SIG-M5 (cell line): ENCODE data around the gene MAST3.
"Not testable (repeated sequence)": the region's sequence is repeated elsewhere in the genome, so short reads cannot be mapped to it uniquely, and the experiment has no call there.

ENCODE experiments used
- DNase-seq: peaks from one replicate; lab custom pipeline; 2025; lab: John Stamatoyannopoulos, UW

The MAST3 gene

GRCh38 chr19:18137657-18138339, 40.2 kb downstream of the MAST3 start:
- DNase-seq, result no peak

GRCh38 chr19:18140473-18140872, 42.9 kb downstream of the MAST3 start:
- DNase-seq, result no peak

GRCh38 chr19:18141031-18141430, 43.5 kb downstream of the MAST3 start:
- no peak for DNase-seq

DNA sequence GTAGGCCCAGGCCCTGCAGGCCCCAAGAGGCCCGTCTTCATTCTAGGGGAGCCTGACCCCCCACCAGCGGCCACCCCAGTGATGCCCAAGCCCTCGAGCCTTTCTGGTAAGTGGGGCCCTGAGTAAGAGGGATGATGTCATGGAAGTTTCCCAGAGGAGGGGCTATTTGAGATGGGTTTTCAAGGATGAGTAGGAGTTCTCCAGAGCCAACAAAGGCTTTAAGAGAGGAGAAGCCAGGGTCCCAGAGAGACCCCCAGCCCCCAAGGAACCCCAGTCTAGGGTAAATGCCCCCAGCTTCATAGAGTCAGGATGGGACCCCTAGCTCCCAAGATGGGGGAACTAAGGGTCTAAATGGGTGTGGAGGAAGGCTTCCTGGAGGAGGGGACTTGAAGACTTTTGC, 46.3 kb downstream of the MAST3 start:
- DNase-seq, result no peak

DNA sequence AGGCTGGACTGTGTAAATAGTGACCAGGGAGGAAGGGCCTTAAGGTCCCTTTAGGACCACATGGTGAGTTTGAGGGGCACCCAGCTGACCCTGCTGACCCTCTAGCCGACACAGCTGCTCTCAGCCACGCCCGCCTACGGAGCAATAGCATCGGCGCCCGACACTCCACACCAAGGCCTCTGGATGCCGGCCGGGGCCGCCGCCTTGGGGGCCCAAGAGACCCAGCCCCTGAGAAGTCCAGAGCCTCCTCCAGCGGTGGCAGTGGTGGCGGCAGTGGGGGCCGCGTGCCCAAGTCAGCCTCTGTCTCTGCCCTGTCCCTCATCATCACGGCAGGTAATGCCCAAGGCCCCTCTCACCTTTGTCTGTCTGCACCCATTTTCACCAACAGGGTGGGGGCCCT, 46.8 kb downstream of the MAST3 start:
- DNase-seq, result no peak

DNA sequence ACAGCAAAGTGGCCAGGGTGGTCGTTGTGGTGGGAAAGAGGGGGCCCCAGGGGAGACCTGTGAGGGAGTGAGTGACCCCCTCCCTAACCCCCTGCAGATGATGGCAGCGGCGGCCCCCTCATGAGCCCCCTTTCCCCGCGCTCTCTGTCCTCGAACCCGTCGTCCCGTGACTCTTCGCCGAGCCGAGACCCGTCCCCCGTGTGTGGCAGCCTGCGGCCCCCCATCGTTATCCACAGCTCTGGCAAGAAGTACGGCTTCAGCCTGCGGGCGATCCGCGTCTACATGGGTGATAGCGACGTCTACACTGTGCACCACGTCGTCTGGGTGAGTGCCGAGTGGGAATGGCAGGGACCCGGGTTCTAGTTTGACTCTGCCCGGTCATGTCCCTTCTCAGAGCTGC, 47.3 kb downstream of the MAST3 start:
- DNase-seq, result no peak

DNA sequence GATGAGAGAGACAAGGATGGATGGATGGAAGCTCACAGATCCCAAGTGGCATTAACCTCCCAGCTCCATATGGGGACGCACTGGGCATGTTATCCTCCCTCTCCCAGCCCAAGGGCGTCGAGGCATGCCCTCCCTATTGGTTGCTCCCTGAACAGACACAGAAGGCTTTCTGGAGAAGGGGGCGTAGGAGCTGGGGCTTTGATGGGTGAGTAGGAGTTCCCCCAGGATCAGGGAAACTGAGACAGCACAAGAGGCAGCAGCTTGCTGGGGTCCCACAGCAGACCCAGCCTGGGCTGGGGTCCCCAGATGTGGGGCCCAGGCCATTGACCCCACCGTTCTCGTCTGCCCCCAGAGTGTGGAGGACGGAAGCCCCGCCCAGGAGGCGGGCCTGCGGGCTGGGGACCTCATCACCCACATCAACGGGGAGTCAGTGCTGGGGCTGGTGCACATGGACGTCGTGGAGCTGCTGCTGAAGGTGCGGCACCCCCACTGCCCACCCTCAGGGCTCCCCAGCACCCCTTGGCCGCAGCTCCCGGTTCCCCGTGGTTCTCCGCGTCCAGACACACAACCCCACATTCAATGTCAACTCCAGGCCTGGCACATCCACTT, 47.9 kb downstream of the MAST3 start:
- no peak for DNase-seq

DNA sequence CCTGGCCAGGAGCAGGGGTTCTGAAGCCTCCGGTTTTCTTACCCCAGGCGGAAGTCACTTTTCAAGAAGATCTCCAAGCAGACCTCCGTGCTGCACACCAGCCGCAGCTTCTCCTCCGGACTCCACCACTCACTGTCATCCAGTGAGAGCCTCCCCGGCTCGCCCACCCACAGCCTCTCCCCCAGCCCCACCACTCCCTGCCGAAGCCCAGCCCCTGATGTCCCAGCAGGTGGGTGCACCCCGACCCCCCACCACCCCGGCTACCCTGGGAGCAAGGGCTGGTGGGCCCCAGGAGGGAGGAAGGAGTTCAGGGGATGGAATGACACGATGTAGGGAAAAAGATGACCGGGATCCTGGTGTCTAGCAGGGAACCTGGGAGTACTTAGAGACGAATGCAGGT, 49.8 kb downstream of the MAST3 start:
- no peak for DNase-seq

GRCh38 chr19:18149596-18149975, 52.0 kb downstream of the MAST3 start:
- DNase-seq, result no peak

DNA sequence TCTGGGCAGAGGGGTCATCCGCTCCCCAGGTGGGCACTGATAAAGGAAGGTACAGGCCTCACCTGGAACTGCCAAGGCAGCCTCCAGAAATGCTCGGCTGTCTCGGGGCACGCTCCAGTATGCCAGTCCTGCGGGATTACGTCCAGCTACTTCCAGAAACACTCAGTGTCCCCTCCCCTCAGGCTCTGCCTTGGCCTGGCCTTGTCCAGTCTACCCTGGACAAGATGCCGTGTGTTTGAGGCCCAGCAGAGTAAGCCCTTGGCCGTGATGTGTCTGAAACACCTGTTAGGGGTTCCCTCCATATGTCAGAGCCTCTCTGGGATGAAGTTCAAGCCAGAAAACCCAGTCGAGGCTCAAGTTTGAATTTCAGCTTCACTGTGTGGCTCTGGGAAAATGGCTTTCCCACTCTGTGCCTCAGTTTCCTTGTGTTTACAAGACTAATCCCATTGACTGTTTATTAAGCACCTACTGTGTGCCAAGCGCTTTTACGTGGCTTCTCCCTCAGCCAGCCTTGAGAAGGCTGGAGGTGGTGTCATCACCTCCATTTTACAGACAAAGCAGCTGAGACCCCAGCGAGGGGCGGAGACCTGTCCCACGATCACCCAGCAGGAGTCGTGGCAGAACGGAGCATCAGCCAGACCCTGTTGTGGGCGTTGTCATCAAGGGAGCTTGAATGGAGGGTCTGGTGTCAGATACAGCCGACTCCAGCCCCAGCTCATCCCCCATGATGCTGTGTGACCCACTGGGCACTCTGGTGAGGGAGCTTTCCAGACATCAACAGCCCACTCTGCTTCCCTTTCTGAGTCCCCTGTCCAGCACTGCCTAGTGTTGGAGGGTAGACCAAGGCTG, 53.4 kb downstream of the MAST3 start:
- DNase-seq, result no peak

GRCh38 chr19:18152442-18152816, 54.9 kb downstream of the MAST3 start:
- peak; percentile 97 for DNase-seq

DNA sequence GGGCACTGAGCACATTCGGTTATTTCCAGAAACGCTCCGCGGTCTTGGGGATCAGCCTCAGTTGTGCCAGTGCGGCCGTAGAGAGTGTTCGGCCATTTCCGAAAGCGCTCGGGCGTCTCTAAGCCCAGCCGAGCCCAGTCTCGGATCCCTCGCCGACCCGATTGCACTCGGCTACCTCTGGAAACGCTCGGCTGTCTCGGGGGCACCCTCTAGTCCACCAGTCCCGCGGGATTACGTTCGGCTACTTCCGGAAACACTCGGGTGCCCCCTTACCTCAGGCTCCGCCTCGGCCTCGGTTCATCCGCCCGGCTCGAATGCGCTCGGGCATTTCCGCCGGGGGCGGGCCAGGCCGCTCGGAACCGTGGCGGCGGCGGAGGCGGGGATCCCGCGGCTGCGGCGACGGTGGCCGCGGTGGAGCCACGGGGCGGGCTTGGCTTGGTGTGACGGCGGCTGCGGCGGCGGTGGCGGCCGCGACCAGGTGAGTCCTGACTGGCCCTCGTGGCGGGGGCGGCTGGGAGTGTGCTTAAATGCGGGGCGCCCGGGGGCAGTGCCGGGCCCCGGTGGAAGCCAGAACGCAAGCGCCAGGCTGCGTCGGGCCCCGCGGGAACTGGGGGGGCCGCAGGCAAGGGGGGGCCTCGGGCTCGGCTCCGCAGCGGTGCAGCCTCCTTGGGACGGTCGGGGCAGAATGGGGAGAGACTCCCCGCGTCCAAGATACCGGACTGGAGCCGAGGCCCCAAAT, 55.4 kb downstream of the MAST3 start, which contains the start of gene PIK3R2:
TSS of gene PIK3R2 (plus strand) at position 347 of the 739 bp plus-strand sequence. CDS start 2,717 bp downstream, outside the sequence.
- peak; percentile 66 for DNase-seq

GRCh38 chr19:18153556-18154134, 56.1 kb downstream of the MAST3 start:
- no peak for DNase-seq

GRCh38 chr19:18155095-18156087, 57.8 kb downstream of the MAST3 start:
- no peak for DNase-seq

DNA sequence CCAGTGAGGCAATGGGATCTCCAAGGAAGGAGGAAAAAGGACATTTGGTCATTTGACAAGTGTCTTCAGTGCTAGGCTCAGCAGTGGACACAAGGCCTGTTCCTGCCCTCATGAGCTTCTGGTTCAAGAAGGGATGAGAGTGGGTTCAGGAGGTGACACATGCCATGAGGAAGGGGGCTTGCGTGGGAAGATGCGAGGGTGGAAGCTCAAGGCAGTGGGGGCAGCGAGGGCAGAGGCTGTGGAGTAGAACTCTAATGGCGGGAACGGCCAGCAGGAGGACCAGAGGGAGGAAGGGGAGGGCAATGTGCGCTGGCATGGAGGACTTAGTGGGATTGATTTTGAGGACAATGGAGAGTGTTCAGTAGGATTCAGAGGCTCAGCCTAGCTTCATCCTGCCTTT, 58.7 kb downstream of the MAST3 start:
- DNase-seq, result no peak

DNA sequence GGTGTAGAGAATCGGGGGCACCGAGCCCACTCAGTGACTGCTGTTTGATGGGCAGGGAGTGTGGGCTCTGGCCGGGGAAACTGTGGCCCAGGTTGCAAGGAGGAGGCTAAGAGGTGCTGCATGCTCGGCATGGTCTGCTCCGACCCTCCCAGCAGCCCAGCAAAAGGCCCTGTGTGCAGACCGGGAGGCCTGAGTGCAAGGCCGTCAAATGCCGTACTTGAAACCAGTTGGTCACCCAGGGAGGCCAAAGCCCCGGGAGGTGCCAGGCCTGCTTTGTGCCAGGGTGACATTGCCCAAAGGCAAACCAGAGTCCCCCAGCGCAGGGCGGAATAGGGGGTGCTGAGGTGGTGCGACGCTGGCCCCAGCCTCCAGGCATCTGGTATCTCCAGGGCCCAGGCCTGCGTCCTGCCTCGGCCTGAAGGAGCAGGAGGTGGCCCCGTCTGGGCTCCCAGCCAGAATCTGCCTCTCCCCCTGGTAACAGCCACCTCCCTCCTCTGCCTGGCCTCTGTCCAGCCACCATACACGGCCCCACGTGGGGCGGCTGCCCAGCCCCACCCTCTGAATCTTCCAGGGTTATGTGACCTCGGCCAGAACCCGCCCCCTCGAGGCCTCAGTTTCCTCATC, 59.4 kb downstream of the MAST3 start:
- DNase-seq, result no peak

GRCh38 chr19:18157465-18158063, 60.0 kb downstream of the MAST3 start:
- no peak for DNase-seq

DNA sequence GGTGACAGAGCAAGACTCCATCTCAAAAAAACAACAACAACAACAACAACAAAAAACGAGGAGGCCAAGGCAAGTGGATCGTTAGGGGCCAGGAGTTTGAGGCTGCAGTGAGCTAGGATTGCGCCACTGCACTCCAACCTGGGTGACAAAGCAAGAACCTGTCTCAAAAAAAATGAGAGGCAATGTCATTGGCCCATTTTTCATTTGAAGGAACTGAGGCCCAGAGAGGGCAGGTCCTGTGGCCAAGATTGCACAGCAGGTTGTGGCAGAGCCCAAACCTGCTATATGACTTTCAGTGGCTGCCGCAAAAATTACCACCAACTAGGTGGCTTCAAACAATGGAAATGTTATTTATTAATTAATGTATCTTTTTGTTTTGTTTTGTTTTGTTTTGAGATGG, 60.9 kb downstream of the MAST3 start:
- no peak for DNase-seq

DNA sequence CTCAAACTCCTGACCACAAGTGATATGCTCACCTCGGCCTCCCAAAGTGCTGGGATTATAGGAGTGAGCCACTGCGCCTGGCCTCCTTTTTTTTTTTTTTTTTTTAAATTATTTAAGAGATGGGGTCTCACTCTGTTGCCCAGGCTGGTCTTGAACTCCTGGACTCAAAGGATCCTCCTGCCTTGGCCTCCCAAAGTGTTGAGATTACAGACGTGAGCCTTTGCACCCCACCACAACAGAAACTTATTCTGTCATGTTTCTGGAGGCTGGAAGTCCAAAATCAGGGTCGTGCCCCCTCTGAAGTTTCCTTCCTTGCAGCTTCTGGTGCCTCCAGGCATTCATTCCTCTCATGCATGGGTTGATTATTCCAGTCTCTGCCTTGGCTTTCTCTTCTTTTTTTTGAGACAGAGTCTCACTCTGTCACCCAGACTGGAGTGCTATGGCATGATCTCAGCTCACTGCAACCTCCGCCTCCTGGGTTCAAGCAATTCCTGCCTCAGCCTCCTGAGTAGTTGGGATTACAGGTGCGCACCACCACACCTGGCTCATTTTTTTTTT, 61.6 kb downstream of the MAST3 start:
- DNase-seq, result not testable (repeated sequence)
